ENCODE data around the gene TMEM120B. TPM values are rescaled to one million over a fixed set of nuclear protein-coding genes. Genes with fewer than 3 reads are reported as not detected.

TMEM120B gene
- total RNA-seq, 2 experiments from 2014 or later, result 12.4 to 21.5 TPM

GRCh38 chr12:121806009-121806545, 93.5 kb downstream of the TMEM120B start:
- Histone ChIP-seq H3K27ac (ENCODE audit: low read depth, low read length, poor library complexity, severe bottlenecking) (peak overlapping the region; percentile 45), H3K9me3 (ENCODE audit: low read length) (no peaks in the 10 kb centered on the region), H3K36me3 (ENCODE audit: insufficient read depth, low read length) (peaks cover 35% of the 10 kb centered on the region), H3K4me1 (ENCODE audit: insufficient read depth, low read length, poor library complexity, severe bottlenecking) (peaks cover 54% of the 10 kb centered on the region), H3K79me2 (ENCODE audit: insufficient read depth, low read depth, low read length) (peaks cover 32% of the 10 kb centered on the region; the same call in 1 of the 2 replicates), H3K4me2 (ENCODE audit: low read length) (peak overlapping the region; percentile 94), H2AFZ (ENCODE audit: low read length) (no peak overlapping the region), H4K20me1 (ENCODE audit: insufficient read depth, low read length) (peaks cover 6% of the 10 kb centered on the region; the same call in 1 of the 2 replicates), H3K4me3 (ENCODE audit: low read depth, low read length, poor library complexity, severe bottlenecking) (peak overlapping the region; percentile 75), H3K9me2 (ENCODE audit: insufficient read depth, low read length) (no peaks in the 10 kb centered on the region)
- no peak for TF ChIP-seq CTCF (conservative IDR thresholded peaks at IDR 0.05; ENCODE audit: low read length)
- no peak for TF ChIP-seq EZH2phosphoT487 (IDR thresholded peaks at IDR 0.05; ENCODE audit: borderline replicate concordance, low read depth, low read length)
- intact Hi-C loops (cut with micrococcal nuclease; ENCODE audit: unreplicated experiment), result no loop called here
- no peak for DNase-seq (ENCODE audit: low spot score)
- CTCF ChIA-PET (ENCODE audit: unreplicated experiment), result interaction anchor here (1.0 kb wide), 1 partner anchor 12 kb away, joined by 3 read pairs; no protein-coding TSS in a partner anchor
- POLR2A ChIA-PET, result interaction anchor here (0.6 to 1.0 kb wide), 3 partner anchors 18 to 1515 kb away, joined by 3 read pairs; no protein-coding TSS in a partner anchor
- BruUV-seq (replicated peaks), result no TSS peak

- CTCF ChIA-PET (ENCODE audit: unreplicated experiment), result interaction anchor here (0.9 kb wide), 1 partner anchor 12 kb away, joined by 4 read pairs; no protein-coding TSS in a partner anchor
- Histone ChIP-seq H3K9me3 (ENCODE audit: low read length) (no peaks in the 10 kb centered on the region), H3K79me2 (ENCODE audit: insufficient read depth, low read depth, low read length) (peaks cover 25% of the 10 kb centered on the region; the same call in 1 of the 2 replicates), H3K27ac (ENCODE audit: low read depth, low read length, poor library complexity, severe bottlenecking) (peak overlapping the region; percentile 45), H2AFZ (ENCODE audit: low read length) (no peak overlapping the region), H3K4me1 (ENCODE audit: insufficient read depth, low read length, poor library complexity, severe bottlenecking) (peaks cover 54% of the 10 kb centered on the region), H3K36me3 (ENCODE audit: insufficient read depth, low read length) (peaks cover 35% of the 10 kb centered on the region), H3K4me3 (ENCODE audit: low read depth, low read length, poor library complexity, severe bottlenecking) (peak overlapping the region; percentile 75), H4K20me1 (ENCODE audit: insufficient read depth, low read length) (peaks cover 6% of the 10 kb centered on the region; the same call in 1 of the 2 replicates), H3K4me2 (ENCODE audit: low read length) (peak overlapping the region; percentile 94), H3K9me2 (ENCODE audit: insufficient read depth, low read length) (no peaks in the 10 kb centered on the region)
- TF ChIP-seq CTCF (conservative IDR thresholded peaks at IDR 0.05; ENCODE audit: low read length) (no peak), EZH2phosphoT487 (IDR thresholded peaks at IDR 0.05; ENCODE audit: borderline replicate concordance, low read depth, low read length) (no peak)
- no peak for DNase-seq (ENCODE audit: low spot score)
- POLR2A ChIA-PET, result interaction anchor here (0.5 to 1.0 kb wide), 8 partner anchors 8 to 1516 kb away, joined by 3 to 7 read pairs (median 3); no protein-coding TSS in a partner anchor
- no TSS peak for BruUV-seq (replicated peaks)
- intact Hi-C loops (cut with micrococcal nuclease; ENCODE audit: unreplicated experiment), result no loop called here
These were observed 94.2 kb downstream of the TMEM120B start for GRCh38 chr12:121806546-121807423.

Measured in OCI-LY7 (cell line).